ENCODE results near the gene SLC39A6.
A peak's percentile ranks its signal among the peaks of the same experiment; 100 is the strongest.
"Not testable (repeated sequence)": the region's sequence is repeated elsewhere in the genome, so short reads cannot be mapped to it uniquely, and the experiment has no call there.

The SLC39A6 gene

DNA sequence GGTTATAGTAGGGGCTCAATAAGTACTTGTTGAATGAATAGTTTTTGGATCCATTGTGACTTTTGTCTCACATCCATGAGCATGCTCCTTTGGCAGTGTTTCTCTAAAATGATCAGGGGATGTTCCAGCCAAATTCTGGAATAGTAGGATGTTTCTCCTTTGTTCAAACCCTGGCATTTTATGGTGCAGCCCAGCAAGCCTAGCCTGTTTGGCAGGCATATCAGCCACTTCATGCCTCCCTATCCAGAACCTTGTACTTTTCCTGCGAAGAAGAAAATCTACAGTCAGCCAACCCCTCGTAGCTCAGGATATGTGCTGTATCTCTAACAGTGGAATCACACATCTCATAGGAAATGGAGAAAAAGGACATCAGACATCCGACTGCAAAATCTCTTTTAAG is 34.7 kb downstream of the SLC39A6 start:
- no peak for DNase-seq

DNA sequence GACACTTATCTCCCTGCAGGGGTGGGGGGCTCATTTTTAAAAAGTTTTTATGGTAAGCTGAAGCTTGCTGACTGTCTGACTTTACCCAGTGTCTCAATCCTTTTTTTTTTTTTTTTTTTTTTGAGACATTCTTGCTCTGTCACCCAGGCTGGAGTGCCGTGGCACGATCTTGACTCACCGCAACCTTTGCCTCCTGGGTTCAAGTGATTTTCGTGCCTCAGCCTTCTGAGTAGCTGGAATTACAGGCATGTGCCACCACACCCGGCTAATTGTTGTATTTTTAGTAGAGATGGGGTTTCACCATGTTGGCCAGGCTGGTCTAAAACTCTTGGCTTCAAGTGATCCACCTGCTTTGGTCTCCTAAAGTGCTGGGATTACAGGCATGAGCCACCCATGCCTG is 37.0 kb downstream of the SLC39A6 start:
- DNase-seq: not testable (repeated sequence)

DNA sequence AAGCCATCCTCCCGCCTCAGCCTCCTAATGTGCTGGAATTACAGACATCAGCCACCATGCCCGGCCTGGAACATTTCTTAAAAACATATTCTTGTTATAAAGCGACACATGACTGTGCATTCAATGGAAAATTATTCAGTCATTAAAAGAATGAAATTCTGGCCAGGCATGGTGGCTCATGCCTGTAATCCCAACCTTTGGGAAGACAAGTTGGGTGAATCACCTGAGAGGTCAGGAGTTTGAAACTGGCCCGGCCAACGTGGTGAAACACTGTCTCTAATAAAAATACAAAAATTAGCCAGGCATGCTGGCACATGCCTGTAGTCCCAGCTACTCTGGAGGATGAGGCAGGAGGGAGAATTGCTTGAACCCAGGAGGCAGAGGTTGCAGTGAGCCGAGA is 40.1 kb downstream of the SLC39A6 start:
- DNase-seq: no peak

DNA sequence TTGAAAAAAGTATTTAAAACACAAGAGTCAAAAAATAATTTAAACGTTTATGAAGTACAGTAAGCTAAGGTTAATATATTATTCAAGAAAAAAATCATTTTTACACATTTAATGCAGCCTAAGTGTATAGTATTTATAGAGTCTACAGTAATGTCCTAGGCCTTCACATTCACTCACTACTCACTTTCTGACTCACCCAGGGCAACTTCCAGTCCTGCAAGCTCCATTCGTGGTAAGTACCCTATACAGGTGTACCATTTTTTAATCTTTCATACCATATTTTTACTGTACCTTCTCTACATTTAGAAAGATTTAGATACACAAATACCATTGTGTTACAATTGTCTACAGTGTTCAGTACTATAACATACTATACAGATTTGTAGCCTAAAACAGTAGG is 40.9 kb downstream of the SLC39A6 start:
- no peak for DNase-seq

DNA sequence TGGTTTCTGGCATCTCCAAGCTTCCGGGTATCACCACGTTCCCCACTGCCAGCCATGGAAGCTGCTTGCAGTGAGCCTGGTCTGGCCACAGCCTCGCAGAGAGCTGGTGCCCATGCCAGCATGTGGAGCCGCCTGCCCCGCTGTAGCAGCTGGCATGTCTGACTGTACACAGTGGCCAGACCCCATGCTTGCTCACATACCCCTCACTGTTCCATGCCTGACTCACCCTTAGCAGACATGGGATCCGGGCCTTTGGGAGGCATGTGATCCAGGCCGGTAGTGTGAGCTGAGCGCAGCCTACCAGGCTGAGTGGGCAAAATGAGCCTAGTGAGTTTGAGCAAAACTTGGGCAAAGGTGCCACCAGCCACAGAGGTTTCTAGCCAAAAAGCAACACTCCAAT is 43.0 kb downstream of the SLC39A6 start:
- no peak for DNase-seq

DNA sequence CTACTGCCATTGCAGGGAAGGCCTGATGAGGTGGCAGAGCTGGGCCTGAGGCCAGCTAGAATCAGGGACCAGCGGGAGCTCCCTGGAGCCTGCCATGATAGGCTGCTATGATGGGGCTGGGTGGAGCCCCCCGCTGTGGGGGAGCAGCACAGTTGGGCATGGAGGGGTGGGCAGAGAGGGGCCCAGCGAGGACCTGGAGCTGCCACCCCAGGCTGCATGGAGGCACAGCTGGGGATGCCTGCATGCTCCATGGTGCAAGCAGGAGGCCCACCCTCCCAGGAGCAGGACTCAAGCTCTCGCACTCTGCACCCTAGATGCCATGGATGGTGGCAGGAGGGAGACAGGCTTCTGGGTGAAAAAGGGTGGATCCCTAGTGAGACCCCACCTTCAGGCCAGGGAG is 43.9 kb downstream of the SLC39A6 start:
- DNase-seq: no peak

DNA sequence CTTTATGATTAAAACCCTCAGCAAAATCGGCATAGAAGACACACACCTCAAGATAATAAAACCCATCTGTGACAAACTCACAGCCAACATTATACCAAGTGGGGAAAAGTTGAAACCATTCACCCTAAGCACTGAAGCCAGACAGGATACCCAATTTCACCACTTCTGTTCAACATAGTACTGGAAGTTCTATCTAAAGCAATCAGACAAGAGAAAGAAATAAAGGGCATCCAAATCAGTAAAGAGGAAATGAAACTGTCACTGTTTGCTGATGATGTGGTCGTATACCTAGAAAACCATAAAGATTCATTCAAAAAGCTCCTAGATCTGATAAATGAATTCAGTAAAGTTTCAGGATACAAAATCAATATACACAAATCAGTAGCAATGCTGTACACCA is 45.4 kb downstream of the SLC39A6 start:
- DNase-seq: no peak

DNA sequence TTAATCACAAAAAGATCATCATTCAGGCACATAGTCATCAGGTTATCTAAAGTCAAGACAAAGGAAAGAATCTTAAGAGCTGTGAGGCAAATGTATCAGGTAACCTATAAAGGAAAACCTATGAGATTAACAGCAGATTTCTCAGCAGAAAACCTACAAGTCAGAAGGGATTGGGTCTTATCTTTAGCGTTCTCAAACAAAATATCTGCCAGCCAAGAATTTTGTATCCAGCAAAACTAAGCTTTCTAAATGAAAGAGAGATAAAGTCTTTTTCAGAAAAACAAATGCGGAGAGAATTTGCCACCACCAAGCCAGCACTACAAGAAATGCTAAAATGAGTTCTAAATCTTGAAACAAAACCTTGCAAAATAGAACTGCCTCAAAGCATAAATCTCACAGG is 48.0 kb downstream of the SLC39A6 start:
- DNase-seq: not testable (repeated sequence)

DNA sequence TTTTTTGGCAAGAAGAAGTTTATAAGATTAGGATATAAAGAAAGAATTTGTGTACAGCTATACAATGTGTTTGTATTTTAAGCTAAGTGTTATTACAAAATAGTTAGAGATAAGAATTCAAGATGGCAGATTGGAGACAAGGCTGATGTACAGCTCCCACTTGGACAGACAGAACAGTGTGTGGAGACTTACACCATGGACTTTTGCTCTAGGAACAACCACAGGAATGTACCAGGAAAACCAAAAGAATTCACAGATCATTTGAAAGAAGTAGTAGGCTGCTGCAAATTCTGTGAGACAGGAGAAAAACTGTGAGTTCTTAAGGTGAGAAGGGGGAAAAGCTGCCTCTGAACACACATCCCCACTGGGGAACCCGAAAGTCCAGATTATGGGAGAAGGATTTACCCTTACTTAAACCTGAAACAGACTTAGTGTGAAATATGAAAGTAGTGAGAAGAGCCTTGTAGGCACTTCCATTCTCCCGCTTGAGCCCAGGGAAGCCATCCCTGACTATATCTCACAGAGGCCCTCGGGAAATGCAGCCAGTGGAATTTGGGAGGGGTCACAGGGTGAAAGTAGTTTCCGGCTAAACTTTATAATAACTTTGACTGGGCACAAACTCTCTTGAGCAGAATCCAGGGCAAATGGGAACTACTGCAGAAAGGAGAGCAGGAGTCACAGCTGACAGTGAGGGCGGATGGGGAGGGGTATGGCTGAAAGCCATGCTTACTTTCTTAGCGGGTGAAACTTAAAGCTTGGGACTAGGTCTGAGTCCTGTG is 50.2 kb downstream of the SLC39A6 start:
- no peak for DNase-seq

DNA sequence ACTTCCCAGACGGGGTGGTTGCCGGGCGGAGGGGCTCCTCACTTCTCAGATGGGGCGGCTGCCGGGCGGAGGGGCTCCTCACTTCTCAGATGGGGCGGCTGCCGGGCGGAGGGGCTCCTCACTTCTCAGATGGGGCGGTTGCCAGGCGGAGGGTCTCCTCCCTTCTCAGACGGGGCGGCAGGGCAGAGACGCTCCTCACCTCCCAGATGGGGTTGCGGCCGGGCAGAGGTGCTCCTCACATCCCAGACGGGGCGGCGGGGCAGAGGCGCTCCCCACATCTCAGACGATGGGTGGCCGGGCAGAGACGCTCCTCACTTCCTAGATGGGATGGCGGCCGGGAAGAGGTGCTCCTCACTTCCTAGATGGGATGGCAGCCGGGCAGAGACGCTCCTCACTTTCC is 51.4 kb downstream of the SLC39A6 start:
- not testable (repeated sequence) for DNase-seq

DNA sequence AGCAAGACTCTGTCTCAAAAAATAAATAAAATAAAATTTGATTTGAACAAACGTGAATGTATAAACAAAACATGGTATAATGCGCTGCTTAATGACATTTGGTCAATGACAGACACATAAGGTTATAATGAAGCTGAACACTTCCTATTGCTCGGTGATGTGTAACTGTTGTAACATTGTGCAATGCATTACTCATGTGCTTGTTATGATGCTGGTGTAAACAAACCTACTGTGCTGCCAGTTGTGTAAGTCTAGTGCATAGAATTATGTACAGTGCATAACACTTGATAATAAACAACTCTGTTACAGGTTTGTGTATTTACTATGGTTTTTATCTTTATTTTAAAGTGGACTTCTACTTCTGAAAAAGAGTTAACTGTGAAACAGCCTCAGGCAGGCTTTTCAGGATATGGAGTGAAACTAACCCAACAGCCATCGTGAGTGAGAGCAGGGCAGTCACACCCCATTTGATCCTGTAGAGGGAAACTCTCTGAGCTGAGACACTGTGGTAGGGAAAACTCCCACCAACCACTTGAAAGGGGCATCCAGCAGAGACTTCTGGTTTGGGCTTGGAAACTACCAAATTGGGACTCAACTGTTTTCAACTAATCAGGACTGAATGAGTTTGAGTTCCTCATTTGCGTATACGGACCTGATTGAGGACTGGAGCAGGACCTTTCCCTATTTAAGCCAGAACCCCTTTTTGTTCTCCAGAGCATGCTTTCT is 53.1 kb downstream of the SLC39A6 start:
- DNase-seq: no peak

DNA sequence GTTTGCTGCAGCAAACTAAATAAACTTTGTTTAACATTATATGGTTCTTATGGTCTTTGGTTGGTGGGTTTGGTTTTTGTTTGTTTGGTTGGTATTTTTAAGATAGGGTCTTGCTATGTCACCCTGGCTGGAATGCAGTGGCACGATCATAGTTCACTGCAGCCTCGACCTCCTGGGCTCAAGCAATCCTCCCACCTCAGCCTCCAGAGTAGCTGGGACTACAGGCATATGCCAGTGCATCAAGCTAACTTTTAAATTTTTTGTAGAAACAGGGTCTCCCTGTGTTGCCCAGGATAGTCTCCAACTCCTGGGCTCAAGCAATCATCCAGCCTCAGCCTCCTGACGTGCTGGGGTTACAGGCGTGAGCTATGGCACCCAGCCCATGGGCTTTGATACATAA is 54.7 kb downstream of the SLC39A6 start:
- DNase-seq: no peak

DNA sequence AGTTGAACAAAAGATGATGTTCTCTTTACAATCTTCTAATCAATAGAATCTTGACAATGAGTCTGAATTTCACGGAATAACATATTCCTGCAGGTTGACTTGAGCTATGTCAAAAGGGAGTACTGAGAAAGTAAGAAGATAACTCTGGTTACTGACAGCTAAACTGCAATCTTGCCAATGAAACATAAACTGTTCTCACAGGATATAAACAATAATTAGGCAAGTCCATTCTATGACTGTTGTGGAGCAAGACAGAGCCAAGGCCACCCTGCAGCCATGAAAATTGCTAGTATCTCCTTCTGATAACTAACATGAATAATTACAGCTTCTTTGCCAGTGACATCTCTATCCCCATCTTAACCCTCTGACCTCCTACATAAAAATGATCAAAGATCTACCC is 55.5 kb downstream of the SLC39A6 start:
- no peak for DNase-seq

DNA sequence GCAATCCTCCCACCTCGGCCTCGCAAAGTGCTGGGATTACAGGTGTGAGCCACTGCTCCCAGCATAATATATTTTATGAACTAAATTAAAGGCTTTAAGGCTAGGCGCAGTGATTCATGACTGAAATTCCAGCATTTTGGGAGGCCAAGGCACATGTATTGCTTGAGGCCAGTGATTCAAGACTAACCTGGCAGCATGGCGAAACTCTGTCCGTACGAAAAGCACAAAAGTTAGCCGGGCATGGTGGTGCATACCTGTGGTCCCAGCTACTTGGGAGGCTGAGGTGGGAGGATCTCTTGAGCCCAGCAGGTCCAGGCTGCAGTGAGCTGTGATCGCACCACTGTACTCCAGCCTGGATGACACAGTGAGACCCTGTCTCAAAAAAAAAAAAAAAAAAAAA is 56.7 kb downstream of the SLC39A6 start:
- DNase-seq: not testable (repeated sequence)

DNA sequence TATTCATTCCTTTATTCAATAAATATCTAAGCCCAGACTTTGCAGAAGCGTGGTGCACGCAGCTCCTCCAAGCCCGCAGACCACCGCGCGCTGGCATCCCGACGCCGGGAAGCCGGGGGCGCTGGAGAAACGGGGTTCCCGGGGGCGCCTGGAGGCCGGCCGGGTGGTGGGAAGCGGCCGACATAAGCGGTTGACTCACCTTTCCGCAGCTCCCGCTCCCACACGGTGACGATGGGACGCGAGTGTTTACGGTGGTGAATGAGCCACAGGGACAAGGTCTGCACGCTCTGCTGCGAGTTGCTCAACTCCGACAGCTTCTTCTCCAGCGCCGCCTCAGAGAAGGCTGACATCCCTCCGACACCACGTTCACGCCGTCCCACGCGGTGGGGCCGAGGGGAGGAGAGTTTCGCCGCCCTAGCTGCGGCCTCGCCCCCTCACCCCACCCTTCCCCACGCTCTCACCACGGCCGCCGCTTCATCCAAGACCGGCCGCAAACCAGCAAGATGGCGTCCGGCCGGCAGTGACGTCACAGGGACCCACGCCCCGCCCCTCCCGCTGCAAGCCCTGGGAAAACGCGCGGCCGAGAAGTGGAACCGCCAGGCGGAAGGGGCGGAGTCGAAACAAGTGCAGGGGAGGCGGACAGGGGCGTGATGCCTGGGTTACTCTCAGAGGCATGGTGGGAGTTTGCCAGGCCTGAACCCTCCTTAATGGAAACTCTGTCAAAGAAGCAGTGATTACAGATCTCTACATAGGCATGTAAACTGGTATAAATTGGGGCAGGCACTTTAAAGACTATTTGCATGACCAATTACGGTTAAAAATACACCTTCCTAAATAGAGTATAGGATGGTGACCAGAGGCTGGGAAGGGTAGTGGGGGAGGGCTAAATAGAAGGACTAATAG is 61.8 kb downstream of the SLC39A6 start, which contains the start of gene RPRD1A:
Gene RPRD1A (minus strand): TSS at position 505 of the 903 bp plus-strand sequence. CDS start 155 bp downstream, at position 350.
- DNase-seq: peak; percentile 96

DNA sequence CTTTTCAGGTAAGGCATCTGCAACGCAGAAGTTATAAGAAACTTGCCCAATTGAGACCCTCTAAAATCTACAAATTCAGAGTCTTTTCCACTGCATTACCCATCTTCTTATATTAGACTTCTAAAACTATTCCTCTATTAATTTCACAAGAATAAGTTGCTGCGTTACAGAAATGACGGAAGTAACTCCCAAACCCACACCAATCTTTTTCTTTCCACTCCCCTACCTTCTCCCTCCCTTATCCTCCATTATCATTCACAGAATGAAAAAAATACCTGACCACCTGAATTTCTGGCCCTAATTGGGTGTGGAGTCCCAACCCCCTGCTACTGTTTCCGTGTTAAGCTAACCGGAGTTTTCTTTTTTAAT is 62.5 kb downstream of the SLC39A6 start:
- no peak for DNase-seq

DNA sequence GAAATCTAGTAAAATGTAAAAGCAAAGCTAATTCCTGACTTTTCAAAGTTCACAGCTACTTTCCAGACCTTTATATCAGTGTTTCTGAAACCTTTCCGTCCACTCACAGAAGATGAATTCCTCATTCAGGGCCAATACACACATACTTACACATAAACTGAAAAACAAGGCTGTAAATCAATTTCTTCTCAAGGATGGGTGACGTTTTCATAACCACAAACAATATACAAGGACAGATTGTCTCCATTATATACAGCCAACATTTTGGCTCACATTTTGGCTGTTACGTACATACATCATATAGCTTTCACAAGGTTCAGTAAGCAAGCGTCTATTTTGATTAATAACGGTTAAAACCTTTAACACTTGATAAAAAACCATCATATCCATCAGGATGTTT is 63.1 kb downstream of the SLC39A6 start:
- DNase-seq: no peak

DNA sequence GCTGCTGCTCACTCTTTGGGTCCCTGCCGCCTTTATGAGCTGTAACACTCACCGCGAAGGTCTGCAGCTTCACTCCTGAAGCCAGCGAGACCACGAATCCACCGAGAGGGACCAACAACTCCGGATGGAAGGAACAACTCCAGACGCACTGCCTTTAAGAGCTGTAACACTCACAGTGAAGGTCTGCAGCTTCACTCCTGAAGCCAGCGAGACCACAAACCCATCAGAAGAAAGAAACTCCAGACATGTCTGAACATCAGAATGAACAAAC is 64.4 kb downstream of the SLC39A6 start:
- not testable (repeated sequence) for DNase-seq

DNA sequence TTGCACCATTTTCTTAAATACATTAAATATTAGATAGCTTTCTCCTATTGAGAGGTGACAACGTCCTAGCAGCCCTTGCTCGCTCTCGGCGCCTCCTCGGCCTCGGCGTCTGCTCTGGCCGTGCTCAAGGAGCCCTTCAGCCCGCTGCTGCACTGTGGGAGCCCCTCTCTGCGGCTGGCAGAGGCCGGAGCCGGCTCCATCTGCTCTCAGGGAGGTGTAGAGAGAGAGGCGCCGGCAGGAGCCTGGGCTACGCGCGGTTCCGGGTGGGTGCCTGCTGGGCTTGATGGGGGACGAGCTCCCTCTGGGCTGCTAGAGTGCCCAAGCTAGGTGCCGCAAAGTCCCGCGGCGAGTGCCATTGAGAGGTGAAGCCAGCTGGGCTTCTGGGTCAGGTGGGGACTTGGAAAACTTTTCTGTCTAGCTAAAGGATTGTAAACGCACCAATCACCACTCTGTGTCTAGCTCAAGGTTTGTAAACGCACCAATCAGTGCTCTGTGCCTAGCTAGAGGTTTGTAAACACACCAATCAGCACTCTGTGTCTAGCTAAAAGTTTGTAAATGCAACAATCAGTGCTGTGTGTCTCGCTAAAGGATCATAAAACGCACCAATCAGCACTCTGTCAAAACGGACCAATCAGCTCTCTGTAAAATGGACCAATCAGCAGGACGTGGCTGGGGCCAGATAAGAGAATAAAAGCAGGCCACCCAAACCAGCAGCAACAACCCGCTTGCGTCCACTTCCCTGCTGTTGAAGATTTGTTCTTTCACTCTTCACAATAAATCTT is 64.9 kb downstream of the SLC39A6 start:
- DNase-seq: no peak

DNA sequence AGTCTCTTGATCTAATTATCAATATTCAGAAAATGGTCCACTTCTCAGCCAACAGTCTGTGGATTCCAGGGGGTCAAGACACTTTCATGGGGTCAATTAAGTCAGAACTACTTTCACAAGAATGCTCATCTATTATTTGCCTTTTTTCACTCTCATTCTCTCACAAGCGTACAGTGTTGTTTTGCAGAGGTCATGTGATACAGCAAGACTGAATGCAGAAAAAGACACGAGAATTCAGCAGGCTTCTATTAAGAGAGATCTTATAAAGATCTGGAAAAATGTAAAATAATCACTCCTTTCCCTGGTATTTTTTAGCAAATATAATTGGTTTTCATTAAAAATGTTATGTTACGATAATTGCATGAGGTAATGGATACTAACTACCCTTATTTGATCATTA is 70.5 kb downstream of the SLC39A6 start:
- DNase-seq: no peak
